GM21367 (cell line): ENCODE measurements around the gene MBD3L5.
"Not testable (repeated sequence)": the region's sequence is repeated elsewhere in the genome, so short reads cannot be mapped to it uniquely, and the experiment has no call there.

ENCODE experiments used
- ATAC-seq: cut with Tn5 transposase; IDR thresholded peaks from one replicate; pipeline ENCODE4 v1.9.1; 2021; ENCODE audit not compliant: unreplicated experiment

The MBD3L5 gene

GRCh38 chr19:7030278-7030677 is at the start of gene MBD3L5:
TSS of gene MBD3L5 (plus strand) at chr19:7030578. CDS start at chr19:7030612, 34 bp downstream.
- ATAC-seq = not testable (repeated sequence)

- no peak for ATAC-seq
These were observed 46.9 kb upstream of the MBD3L5 start for GRCh38 chr19:6983448-6983847.

- no peak for ATAC-seq
These were observed 42.5 kb upstream of the MBD3L5 start for GRCh38 chr19:6987850-6988249.

- ATAC-seq = no peak
These were observed 42.1 kb upstream of the MBD3L5 start for GRCh38 chr19:6988257-6988656.

GRCh38 chr19:6995054-6995453 is 35.3 kb upstream of the MBD3L5 start:
- no peak for ATAC-seq

GRCh38 chr19:6996810-6997209 is 33.6 kb upstream of the MBD3L5 start:
- no peak for ATAC-seq

- no peak for ATAC-seq
These were observed 32.5 kb upstream of the MBD3L5 start for GRCh38 chr19:6997679-6998445.

GRCh38 chr19:6999933-7000332 is 30.4 kb upstream of the MBD3L5 start:
- ATAC-seq = no peak

- ATAC-seq = no peak
These were observed 30.0 kb upstream of the MBD3L5 start for GRCh38 chr19:7000333-7000732.

GRCh38 chr19:7000816-7001215 is 29.6 kb upstream of the MBD3L5 start:
- ATAC-seq = no peak

DNA sequence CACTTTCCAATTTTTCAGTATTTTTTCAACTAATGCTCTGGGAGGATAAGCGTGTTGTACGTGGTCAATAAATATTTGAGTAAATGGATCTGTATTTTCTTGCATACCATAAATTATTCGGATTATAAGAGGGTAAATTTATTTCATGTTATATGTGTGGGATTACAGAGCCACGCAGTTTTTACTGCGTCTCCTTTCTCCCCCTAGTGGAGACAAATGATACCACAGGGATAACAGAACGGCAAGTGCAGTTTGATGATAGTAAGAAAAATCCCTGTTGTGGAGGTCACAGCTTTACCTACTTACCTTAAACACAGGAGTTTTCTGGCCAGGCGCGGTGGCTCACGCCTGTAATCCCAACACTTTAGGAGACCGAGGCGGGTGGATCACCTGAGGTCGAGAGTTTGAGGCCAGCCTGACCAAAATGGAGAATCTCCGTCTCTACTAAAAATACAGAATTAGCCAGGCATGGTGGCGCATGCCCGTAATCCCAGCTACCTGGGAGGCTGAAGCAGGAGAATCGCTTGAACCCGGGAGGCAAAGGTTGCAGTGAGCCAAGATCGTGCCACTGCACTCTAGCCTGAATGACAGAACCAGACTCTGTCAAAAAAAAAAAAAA is 26.0 kb upstream of the MBD3L5 start:
- ATAC-seq = no peak

- no peak for ATAC-seq
These were observed 24.2 kb upstream of the MBD3L5 start for GRCh38 chr19:7006135-7006704.

DNA sequence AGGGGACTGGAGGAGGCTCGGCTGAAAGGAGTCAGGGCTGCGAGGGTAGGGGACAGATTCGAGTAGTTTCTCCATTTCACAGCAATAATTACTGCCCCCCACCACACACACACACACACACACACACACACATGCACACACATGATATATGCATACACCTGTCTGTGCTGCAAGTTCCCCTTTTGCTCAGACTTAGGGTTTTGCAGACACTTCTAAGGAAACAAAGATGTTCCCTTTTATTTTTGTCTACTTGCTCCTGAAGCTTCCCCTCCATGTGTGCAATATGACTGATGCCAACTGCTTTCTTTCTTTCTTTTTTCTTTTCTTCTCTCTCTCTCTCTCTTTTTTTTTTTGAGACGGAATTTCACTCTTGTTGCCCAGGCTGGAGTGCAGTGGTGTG is 22.5 kb upstream of the MBD3L5 start:
- no peak for ATAC-seq

DNA sequence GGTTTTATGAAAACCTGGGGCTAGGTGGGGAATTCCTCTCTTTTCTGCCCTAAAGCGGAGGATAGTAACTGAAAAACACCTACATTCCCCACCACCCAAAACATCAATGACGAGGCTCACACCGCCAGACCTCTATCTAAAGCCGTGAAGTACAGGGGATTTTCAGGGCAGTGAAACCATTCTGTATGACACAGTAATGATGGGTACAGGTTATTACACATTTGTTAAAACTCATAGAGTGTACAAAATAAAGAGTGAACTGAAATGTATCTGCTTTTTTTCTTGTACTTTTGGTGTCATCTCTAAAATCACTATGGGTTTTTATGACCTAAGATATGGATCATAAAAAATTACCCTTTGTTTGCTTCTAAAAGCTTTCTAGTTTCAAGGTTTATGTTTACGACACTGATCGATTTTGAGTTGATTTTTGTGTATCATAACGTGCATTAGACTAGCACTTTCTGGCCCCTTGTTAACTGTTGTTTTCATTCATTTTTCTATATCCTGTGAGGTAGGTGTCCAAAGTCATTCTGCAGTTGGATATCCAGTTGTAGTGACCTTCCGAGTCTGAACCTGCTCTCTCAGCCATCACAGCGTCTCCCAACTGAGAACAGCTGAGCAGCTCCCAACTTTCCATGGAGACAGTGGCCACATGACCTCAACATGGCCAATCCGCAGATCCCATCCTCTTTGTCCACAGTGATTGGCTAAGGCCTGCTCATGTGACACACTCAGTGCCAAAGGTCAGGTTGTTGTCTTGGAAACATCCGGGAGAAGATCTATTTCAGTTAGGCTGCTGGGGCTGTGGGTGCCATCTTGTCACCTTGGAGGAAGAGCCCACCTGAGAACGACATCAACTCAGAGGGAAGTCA is 19.4 kb upstream of the MBD3L5 start:
- no peak for ATAC-seq

- no peak for ATAC-seq
These were observed 16.7 kb upstream of the MBD3L5 start for GRCh38 chr19:7013678-7014077.

DNA sequence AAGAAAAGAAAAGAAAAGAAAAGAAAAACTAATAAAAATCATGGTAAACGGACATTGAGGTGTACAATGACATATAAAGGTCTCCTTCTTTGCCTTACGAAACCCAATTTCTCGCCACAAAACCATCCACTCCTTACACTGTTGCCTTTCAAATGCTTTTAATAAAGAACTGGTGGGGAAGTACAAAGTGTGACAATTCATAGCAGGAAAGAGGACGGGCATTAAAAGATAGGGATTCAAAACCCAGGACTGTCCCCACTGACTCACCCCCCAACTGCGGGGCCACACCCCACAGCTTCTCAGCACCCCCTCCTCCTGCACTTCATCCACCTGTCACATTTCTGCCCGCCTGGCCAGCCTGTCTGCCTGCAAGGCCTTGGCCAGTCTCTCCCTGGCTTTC is 11.6 kb upstream of the MBD3L5 start:
- ATAC-seq = no peak

GRCh38 chr19:7021331-7021730 is 9.0 kb upstream of the MBD3L5 start, which contains the start of gene MBD3L2B:
TSS of gene MBD3L2B (minus strand) at chr19:7021431. CDS start at chr19:7021397, 34 bp downstream.
- not testable (repeated sequence) for ATAC-seq

DNA sequence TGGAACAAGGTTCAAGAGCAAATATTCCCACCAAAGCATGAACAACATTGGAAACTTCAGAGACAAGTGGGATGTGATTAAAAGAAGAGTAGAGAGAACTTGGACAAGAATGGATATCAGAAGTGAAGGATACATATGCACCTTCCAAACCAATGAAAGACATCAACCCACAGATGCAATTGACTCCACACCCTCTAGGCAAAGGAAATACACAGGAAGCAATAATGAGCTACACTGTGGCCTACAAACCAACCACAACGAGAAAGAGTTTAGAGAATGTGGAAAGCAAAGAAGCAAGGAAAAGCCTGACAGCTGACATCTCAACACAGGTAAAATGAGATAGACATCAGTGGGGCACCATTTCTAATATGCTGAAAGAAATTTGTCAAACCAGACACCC is 1.6 kb upstream of the MBD3L5 start:
- not testable (repeated sequence) for ATAC-seq

DNA sequence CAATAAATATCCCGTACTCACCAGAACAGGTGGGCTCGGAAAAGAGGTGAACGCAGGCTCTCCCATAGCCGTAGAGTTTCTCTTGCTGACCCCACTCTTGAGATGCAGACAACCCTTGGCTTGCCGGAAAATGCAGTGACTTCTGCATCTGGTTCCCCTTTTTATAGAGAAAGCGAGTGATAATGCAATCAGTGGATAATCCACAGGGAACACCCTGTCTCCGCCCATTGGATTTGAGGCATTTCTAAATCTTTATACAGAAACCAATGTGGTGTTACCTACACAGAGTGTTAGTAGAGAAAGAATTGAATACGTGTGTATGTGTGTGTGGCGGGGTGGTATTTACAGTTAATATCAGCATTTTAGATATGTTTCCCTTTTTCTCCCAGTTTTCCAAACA is 9.7 kb downstream of the MBD3L5 start, which contains the start of gene MBD3L4:
MBD3L4 (minus strand) TSS at position 101 of the 400 bp plus-strand sequence; CDS start at position 66, 35 bp downstream.
- not testable (repeated sequence) for ATAC-seq

DNA sequence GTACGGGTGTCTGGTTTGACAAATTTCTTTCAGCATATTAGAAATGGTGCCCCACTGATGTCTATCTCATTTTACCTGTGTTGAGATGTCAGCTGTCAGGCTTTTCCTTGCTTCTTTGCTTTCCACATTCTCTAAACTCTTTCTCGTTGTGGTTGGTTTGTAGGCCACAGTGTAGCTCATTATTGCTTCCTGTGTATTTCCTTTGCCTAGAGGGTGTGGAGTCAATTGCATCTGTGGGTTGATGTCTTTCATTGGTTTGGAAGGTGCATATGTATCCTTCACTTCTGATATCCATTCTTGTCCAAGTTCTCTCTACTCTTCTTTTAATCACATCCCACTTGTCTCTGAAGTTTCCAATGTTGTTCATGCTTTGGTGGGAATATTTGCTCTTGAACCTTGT is 11.2 kb downstream of the MBD3L5 start:
- ATAC-seq = not testable (repeated sequence)

DNA sequence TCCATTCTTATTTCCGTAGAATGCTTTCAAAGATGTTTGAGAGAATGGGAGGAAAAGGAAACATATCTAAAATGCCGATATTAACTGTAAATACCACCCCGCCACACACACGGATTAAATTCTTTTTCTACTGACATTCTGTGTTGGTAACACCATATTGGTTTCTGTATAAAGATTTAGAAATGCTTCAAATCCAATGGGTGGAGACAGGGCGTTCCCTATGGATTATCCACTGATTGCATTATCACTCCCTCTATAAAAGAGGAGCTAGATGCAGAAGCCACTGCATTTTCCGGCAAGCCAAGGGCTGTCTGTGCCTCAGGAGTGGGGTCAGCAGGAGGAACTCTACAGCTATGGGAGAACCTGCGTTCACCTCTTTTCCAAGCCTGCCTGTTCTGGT is 18.6 kb downstream of the MBD3L5 start, which contains the start of gene MBD3L2:
MBD3L2 (plus strand) TSS at position 301 of the 400 bp plus-strand sequence; CDS start at position 354, 53 bp downstream.
- not testable (repeated sequence) for ATAC-seq
